Panc1 (cell line): ENCODE data around the gene RGS17. TPM values are rescaled to one million over a fixed set of nuclear protein-coding genes. Genes with fewer than 3 reads are reported as not detected.

Source experiments
- ATAC-seq: fragments of 200-7000 bp; cut with Tn5 transposase; 2 replicates; pipeline ENCODE4 v1.9.1; 2020; ENCODE audit warnings: mild to moderate bottlenecking, moderate library complexity
- BruUV-seq: library from RNA; stranded (reverse); fragments of 400-500 nt; replicated peaks from 2 replicates; lab custom pipeline; 2021; lab: Mats Ljungman, UMichigan
- CTCF ChIA-PET: fragments of 300-600 bp; sonication (Branson Sonifier 250); formaldehyde crosslinking; loops from one replicate; lab custom pipeline; 2022; ENCODE audit warnings: antibody characterized with exemption; lab: Charles Lee
- POLR2A ChIA-PET: fragments of 300-600 bp; sonication (Branson Sonifier 250); formaldehyde crosslinking; loops from one replicate; lab custom pipeline; 2022; ENCODE audit warnings: antibody characterized with exemption; lab: Charles Lee
- DNase-seq: peaks from one replicate; pipeline ENCODE4 v3.0.0-alpha.2; 2010; ENCODE audit warnings: low read depth, low spot score
- H3K27ac ChIP-seq: 2 replicates; pipeline ENCODE4 v1.5.1; 2011; ENCODE audit warnings: mild to moderate bottlenecking, low read length, inconsistent platforms
- H3K27me3 ChIP-seq: fragments of 200-500 bp; sonication (Bioruptor generic); 2 replicates; pipeline ENCODE4 v1.6.0; 2014; ENCODE audit warnings: low read length, inconsistent platforms; ENCODE audit not compliant: control insufficient read depth, insufficient read depth
- H3K36me3 ChIP-seq: fragments of 200-500 bp; sonication (Bioruptor generic); 2 replicates; pipeline ENCODE4 v1.5.1; 2014; ENCODE audit warnings: inconsistent platforms, mild to moderate bottlenecking, low read length, moderate library complexity; ENCODE audit not compliant: control insufficient read depth, insufficient read depth
- H3K4me1 ChIP-seq: 2 replicates; pipeline ENCODE4 v1.5.1; 2011; ENCODE audit warnings: inconsistent platforms, mild to moderate bottlenecking, low read length, moderate library complexity; ENCODE audit not compliant: control insufficient read depth, insufficient read depth
- H3K4me3 ChIP-seq, 2 experiments: 2 replicates each; pipeline ENCODE4 v1.5.1; 2011 to 2012; ENCODE audit warnings: low read depth in 2 of 2, low read length in 2 of 2, mild to moderate bottlenecking in 2 of 2, inconsistent platforms in 1 of 2, moderate library complexity in 1 of 2
- H3K9me3 ChIP-seq: fragments of 200-500 bp; sonication (Bioruptor generic); 2 replicates; pipeline ENCODE4 v1.5.1; 2014; ENCODE audit warnings: low read depth, mild to moderate bottlenecking, inconsistent platforms, low read length, moderate library complexity; ENCODE audit not compliant: control insufficient read depth, insufficient read depth
- POLR2AphosphoS5 ChIP-seq: IDR thresholded peaks from 2 replicates; pipeline ENCODE4 v1.6.1; 2012; ENCODE audit warnings: mild to moderate bottlenecking, low read depth, low read length, moderate library complexity
- SIN3A ChIP-seq: IDR thresholded peaks from 2 replicates; pipeline ENCODE4 v1.6.1; 2012; ENCODE audit warnings: low read depth, mild to moderate bottlenecking, low read length, moderate library complexity, borderline replicate concordance; ENCODE audit not compliant: insufficient read depth
- TCF7L2 ChIP-seq: IDR thresholded peaks from 2 replicates; pipeline ENCODE4 v1.6.1; 2011; ENCODE audit warnings: mild to moderate bottlenecking, low read depth, low read length, inconsistent platforms
- in situ Hi-C: cut with HindIII; loops from 2 replicates; pipeline ENCODE4 v1.10.0; 2016; ENCODE audit warnings: low sequenced_read_pairs, low pct_unique_long_range_greater_than_20kb
- intact Hi-C: fragments of 100-400 bp; cut with micrococcal nuclease; formaldehyde crosslinking; loops from one replicate; pipeline ENCODE4 v1.10.0; 2022; ENCODE audit not compliant: unreplicated experiment
- total RNA-seq: library from RNA; stranded (reverse); gene quantifications from one replicate; pipeline ENCODE4 v1.2.1, GENCODE V29; 2021; ENCODE audit not compliant: unreplicated experiment
- TF ChIP-seq, protein P1 (sequence below): fragments of 450-650 bp; IDR thresholded peaks from 2 replicates; pipeline ENCODE4 v1.5.1; 2017; ENCODE audit warnings: mild to moderate bottlenecking
- TF ChIP-seq, protein P2 (sequence below), 2 experiments: IDR thresholded peaks; 2 replicates each; pipeline ENCODE4 v1.6.1; 2011 to 2012; ENCODE audit warnings: low read depth in 2 of 2, control low read depth in 1 of 2, low read length in 1 of 2, mild to moderate bottlenecking in 1 of 2, moderate library complexity in 1 of 2; ENCODE audit not compliant: insufficient read depth in 1 of 2

RGS17 gene
- total RNA-seq, 1 experiment from 2014 or later = 8.7 TPM

DNA sequence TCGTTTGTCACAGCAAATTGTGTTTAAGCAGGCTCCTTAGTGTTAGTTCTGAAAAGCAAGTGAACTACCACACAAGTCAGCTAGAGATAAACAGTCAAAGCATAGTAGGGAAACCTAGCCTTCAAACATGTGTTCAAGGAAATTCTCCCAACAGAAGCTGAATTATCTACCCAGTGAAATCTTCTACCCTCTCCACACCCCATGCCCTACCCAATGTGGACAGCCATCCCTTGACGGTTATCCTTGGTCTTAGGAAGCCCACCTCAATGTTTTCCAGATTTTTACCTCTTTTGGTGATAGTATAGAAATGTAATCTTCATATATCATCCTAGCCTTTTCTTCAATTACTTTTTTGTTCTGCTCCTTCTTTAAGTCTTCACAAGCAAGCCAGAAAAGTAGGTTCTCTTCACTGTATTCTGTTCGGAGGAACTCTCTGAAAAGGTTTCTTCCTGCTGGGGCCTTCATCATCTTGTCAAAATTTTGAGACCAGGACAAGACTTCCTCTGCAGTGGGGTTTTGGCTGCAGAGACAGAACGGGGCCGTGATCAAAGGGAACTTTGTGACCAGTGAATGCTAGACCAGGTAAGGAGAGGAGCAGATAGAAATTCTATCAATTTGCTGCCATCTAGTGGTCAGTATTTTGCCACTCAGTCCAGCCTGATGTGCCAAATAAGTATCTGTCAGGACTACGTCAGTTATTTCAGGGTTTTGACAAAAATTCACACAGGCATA lies 106.9 kb downstream of the RGS17 start:
- Histone ChIP-seq H3K27me3 (no peaks in the 10 kb centered on the region), H3K4me3 (no peak overlapping the region), H3K4me1 (no peaks in the 10 kb centered on the region), H3K27ac (no peak overlapping the region), H3K9me3 (no peaks in the 10 kb centered on the region), H3K36me3 (no peaks in the 10 kb centered on the region)
- intact Hi-C loops (loop anchor here (5.0 kb wide), 1 partner anchor 162 kb away; no protein-coding TSS in a partner anchor), in situ Hi-C loops (no loop called here)
- ChIA-PET POLR2A (no interaction called here), CTCF (no interaction called here)
- ATAC-seq (peak; percentile 99), DNase-seq (peak; percentile 45)
- TF ChIP-seq, protein P1, sequence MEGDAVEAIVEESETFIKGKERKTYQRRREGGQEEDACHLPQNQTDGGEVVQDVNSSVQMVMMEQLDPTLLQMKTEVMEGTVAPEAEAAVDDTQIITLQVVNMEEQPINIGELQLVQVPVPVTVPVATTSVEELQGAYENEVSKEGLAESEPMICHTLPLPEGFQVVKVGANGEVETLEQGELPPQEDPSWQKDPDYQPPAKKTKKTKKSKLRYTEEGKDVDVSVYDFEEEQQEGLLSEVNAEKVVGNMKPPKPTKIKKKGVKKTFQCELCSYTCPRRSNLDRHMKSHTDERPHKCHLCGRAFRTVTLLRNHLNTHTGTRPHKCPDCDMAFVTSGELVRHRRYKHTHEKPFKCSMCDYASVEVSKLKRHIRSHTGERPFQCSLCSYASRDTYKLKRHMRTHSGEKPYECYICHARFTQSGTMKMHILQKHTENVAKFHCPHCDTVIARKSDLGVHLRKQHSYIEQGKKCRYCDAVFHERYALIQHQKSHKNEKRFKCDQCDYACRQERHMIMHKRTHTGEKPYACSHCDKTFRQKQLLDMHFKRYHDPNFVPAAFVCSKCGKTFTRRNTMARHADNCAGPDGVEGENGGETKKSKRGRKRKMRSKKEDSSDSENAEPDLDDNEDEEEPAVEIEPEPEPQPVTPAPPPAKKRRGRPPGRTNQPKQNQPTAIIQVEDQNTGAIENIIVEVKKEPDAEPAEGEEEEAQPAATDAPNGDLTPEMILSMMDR = peak; percentile 84
- TF ChIP-seq, protein P2, sequence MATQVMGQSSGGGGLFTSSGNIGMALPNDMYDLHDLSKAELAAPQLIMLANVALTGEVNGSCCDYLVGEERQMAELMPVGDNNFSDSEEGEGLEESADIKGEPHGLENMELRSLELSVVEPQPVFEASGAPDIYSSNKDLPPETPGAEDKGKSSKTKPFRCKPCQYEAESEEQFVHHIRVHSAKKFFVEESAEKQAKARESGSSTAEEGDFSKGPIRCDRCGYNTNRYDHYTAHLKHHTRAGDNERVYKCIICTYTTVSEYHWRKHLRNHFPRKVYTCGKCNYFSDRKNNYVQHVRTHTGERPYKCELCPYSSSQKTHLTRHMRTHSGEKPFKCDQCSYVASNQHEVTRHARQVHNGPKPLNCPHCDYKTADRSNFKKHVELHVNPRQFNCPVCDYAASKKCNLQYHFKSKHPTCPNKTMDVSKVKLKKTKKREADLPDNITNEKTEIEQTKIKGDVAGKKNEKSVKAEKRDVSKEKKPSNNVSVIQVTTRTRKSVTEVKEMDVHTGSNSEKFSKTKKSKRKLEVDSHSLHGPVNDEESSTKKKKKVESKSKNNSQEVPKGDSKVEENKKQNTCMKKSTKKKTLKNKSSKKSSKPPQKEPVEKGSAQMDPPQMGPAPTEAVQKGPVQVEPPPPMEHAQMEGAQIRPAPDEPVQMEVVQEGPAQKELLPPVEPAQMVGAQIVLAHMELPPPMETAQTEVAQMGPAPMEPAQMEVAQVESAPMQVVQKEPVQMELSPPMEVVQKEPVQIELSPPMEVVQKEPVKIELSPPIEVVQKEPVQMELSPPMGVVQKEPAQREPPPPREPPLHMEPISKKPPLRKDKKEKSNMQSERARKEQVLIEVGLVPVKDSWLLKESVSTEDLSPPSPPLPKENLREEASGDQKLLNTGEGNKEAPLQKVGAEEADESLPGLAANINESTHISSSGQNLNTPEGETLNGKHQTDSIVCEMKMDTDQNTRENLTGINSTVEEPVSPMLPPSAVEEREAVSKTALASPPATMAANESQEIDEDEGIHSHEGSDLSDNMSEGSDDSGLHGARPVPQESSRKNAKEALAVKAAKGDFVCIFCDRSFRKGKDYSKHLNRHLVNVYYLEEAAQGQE (IDR thresholded peaks at IDR 0.05; ENCODE audit: insufficient read depth in 1 of 2, low read depth in 2 of 2, low read length in 1 of 2) = no peak
- no TSS peak for BruUV-seq

DNA sequence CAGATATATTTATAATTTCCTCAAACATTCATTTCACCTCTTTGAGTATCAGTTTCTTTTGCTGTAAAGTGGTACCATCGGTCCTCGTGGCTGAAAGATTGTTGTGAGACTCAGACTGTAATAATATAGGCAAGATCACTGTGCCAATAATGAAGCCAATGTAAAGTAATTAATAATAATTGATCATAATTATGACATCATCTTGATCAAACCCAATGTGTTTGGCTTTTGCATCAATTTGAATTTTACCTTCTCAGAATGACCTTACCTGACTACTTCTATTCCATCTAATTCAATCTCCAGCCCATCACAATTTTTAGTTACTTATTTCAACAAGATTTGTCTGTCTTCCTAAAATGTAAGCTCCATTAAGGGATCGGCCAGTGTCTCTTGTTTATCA lies 112.7 kb downstream of the RGS17 start:
- in situ Hi-C loops = no loop called here
- DNase-seq = no peak
- Histone ChIP-seq H3K27me3 (no peaks in the 10 kb centered on the region), H3K4me1 (no peaks in the 10 kb centered on the region), H3K36me3 (no peaks in the 10 kb centered on the region; the same call in 1 of the 2 replicates), H3K4me3 (no peak overlapping the region), H3K27ac (no peak overlapping the region), H3K9me3 (no peaks in the 10 kb centered on the region)
- intact Hi-C loops = no loop called here
- TF ChIP-seq, protein P2 (IDR thresholded peaks at IDR 0.05; ENCODE audit: insufficient read depth in 1 of 2, low read depth in 2 of 2, low read length in 1 of 2) = no peak
- TF ChIP-seq SIN3A = no peak
- TF ChIP-seq, protein P1 = no peak
- TF ChIP-seq TCF7L2 = no peak
- TF ChIP-seq POLR2AphosphoS5 = no peak
- BruUV-seq = no TSS peak
- ChIA-PET CTCF (no interaction called here), POLR2A (no interaction called here)
- no peak for ATAC-seq
